ENCODE measurements around the gene TOR4A.
"Not testable (repeated sequence)": the region's sequence is repeated elsewhere in the genome, so short reads cannot be mapped to it uniquely, and the experiment has no call there.

Gene TOR4A

GRCh38 chr9:137253717-137254623 is 23.6 kb upstream of the TOR4A start:
- DNase-seq, result no peak

GRCh38 chr9:137254624-137255447 is 22.7 kb upstream of the TOR4A start, which contains the start of gene NELFB:
TSS of gene NELFB (plus strand) at chr9:137255327.
- peak; percentile 28 to 85 for DNase-seq

- peak in 1 of 2 experiments; percentile 67 for DNase-seq
Measured at GRCh38 chr9:137255448-137256114, 21.9 kb upstream of the TOR4A start.

- DNase-seq, result no peak
Measured at GRCh38 chr9:137256362-137256761, 21.2 kb upstream of the TOR4A start.

- no peak for DNase-seq
Measured at GRCh38 chr9:137256856-137257255, 20.7 kb upstream of the TOR4A start.

- not testable (repeated sequence) for DNase-seq
Measured at GRCh38 chr9:137262173-137262908, 15.2 kb upstream of the TOR4A start.

GRCh38 chr9:137262909-137263285 is 14.6 kb upstream of the TOR4A start:
- no peak for DNase-seq

- no peak for DNase-seq
Measured at GRCh38 chr9:137263506-137263905, 14.0 kb upstream of the TOR4A start.

- DNase-seq, result no peak
Measured at GRCh38 chr9:137264067-137264466, 13.5 kb upstream of the TOR4A start.

GRCh38 chr9:137265496-137266161 is 11.9 kb upstream of the TOR4A start:
- no peak for DNase-seq

GRCh38 chr9:137266162-137266527 is 11.4 kb upstream of the TOR4A start:
- no peak for DNase-seq

GRCh38 chr9:137266585-137267453 is 10.7 kb upstream of the TOR4A start:
- no peak for DNase-seq

- DNase-seq, result no peak
Measured at GRCh38 chr9:137267933-137268355, 9.6 kb upstream of the TOR4A start.

- DNase-seq, result no peak
Measured at GRCh38 chr9:137268538-137269201, 8.9 kb upstream of the TOR4A start.

GRCh38 chr9:137269231-137269772 is 8.2 kb upstream of the TOR4A start:
- DNase-seq, result peak in 1 of 2 experiments; percentile 34

- DNase-seq, result no peak
Measured at GRCh38 chr9:137270929-137271695, 6.4 kb upstream of the TOR4A start.

GRCh38 chr9:137271696-137272076 is 5.8 kb upstream of the TOR4A start:
- no peak for DNase-seq

- DNase-seq, result no peak
Measured at GRCh38 chr9:137272241-137273094, 5.1 kb upstream of the TOR4A start.
